ENCODE results near the gene HNMT.
"Not testable (repeated sequence)": the region's sequence is repeated elsewhere in the genome, so short reads cannot be mapped to it uniquely, and the experiment has no call there.

Gene HNMT

GRCh38 chr2:138016351-138017087 is 52.2 kb downstream of the HNMT start:
- no peak for DNase-seq

GRCh38 chr2:138017824-138018223 is 53.6 kb downstream of the HNMT start:
- DNase-seq, result no peak

GRCh38 chr2:138018866-138019688 is 54.8 kb downstream of the HNMT start:
- peak; percentile 53 for DNase-seq

GRCh38 chr2:138020432-138020831 is 56.2 kb downstream of the HNMT start:
- no peak for DNase-seq

- DNase-seq, result no peak
These were observed 56.9 kb downstream of the HNMT start for GRCh38 chr2:138021154-138021553.

- DNase-seq, result peak; percentile 41
These were observed 59.0 kb downstream of the HNMT start for GRCh38 chr2:138023298-138023697.

GRCh38 chr2:138023976-138024375 is 59.7 kb downstream of the HNMT start:
- peak; percentile 46 for DNase-seq

- DNase-seq, result peak; percentile 87
These were observed 62.1 kb downstream of the HNMT start for GRCh38 chr2:138026111-138027020.

GRCh38 chr2:138028538-138028937 is 64.3 kb downstream of the HNMT start:
- DNase-seq, result no peak

GRCh38 chr2:138029276-138029675 is 65.0 kb downstream of the HNMT start:
- DNase-seq, result peak; percentile 72

GRCh38 chr2:138030459-138030858 is 66.2 kb downstream of the HNMT start:
- no peak for DNase-seq

GRCh38 chr2:138032334-138032733 is 68.1 kb downstream of the HNMT start:
- DNase-seq, result no peak

DNA sequence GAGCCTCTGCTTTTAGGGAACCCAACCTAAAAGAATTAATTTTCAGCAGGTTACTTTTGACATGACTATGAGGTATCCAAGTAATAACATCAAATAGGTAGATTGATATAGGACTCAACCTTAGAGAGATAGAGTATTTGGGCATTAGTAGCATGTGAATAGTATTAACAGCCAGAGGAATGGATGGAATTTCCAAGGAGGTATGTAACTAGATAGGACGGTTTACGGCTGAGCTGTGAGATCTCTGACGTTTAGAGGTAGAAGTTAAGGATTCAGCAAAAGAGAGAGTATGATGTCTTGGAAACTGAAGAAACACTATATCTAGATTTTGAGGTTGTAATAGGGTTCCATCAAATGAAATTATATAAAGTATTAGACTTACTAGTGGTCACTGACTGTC is 70.3 kb downstream of the HNMT start:
- no peak for DNase-seq

DNA sequence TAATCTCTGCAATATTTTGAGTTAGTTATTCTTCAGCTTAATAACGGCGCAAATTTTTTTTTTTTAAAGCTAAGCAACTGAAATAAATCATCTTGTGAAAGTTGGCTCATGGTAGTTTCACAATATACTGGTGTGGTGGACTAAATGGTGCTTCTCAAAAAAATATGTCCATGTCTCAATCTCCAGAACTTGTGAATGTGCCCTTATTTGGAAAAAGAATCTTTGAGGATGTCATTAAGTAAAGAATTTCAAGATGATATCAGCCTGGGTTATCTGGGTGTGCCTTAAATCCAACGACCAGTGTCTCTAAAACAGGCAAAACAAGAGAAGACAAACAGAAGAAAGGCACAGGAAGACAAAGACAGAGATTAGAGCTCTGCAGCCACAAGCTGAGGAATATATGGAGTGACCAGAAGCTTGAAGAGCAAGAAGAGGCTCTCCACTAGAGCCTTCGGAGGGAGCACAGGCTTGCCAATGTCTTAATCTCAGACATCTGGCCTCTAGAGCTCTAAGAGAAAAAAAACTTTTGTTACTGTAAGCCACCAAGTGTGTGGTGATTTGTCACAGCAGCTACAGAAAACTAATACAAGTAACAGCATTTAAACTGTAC is 71.4 kb downstream of the HNMT start:
- DNase-seq, result no peak

GRCh38 chr2:138036522-138036921 is 72.2 kb downstream of the HNMT start:
- no peak for DNase-seq

- no peak for DNase-seq
These were observed 72.8 kb downstream of the HNMT start for GRCh38 chr2:138037090-138037489.

DNA sequence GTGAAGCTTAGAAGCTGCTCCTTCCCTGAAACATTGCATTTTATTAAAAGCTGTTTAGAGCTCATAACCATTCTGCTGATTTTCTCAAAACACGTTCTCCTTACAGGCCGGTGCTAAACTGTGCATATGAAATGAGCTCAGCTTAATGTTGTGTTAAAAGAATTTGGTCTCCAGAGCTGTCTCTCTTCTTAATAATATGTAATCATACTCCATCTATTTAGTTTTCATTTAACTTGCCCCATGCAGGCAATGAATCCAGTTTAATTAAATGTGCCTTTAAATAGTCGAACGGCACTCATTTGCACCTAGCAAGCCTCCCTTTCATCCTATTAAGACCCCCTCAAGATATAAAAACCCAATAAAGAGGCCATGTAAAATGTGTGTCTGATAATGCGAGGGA is 76.3 kb downstream of the HNMT start:
- DNase-seq, result no peak

DNA sequence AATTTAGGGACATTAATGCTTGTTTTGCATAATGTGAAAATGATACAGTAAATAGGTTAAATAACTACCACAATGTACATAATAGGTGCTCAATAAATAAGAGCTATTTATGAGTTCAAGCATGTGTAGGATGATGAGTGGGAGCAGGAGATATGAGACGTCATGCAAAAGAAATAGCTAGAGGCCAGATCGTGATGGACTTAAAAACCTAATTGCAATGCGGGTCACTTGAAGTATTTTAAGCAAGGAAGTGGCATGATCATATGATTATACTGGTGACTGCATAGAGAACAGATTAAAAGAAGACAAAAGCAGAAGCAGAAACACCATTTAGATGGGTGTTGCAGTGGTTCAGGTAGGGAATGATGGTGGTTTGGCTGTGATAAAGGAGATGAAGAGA is 78.0 kb downstream of the HNMT start:
- no peak for DNase-seq

DNA sequence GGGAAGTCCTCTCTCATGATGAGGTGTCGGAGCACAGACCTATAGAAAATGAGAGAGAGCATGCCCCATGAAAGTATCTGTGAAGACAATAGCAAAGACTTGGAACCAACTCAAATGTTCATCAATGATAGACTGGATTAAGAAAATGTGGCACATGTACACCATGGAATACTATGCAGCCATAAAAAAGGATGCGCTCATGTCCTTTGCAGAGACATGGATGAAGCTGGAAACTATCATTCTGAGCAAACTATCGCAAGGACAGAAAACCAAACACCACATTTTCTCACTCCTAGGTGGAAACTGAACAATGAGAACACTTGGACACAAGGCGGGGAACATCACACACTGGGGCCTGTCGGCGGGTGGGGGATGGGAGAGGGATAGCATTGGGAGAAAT is 79.3 kb downstream of the HNMT start:
- not testable (repeated sequence) for DNase-seq

- no peak for DNase-seq
These were observed 94.2 kb downstream of the HNMT start for GRCh38 chr2:138058427-138058826.

DNA sequence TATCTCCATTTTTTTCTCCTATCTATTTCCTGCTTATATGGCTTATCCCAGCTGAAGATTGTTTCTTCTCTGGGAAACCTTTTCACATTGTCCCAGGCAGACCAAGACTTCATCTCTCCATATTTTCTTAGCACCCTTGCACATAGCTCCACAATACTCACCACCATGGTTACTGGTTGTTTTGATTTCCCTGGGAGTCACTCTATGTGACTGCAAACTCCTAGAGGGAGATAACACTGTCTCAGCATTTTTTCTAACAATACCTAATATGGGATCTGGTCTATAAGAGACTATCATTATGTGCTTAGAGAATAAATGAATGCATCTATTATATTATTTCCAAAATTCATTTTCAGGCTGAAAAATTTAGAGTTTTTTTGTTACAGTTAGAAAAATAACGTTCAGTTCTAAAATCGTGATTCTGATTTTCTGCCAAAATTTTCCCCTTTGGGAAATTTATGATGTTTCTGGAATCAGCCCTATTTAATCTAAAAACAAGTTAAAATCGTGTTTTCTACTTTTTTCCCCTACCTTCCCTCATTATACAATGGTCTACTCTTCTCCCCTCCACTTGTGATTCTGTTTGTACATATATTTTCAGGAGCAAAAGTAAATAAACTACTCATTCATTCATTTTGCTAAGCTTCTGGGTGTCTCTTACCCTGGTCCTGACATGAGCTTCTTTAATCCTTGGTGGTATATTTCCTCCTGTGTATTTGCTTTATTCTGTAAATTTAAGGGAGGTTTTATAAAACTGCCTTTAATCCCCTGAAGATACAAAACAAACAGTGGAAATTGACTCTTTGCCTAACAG is 95.4 kb downstream of the HNMT start:
- DNase-seq, result no peak

- DNase-seq, result peak; percentile 57
These were observed 96.0 kb downstream of the HNMT start for GRCh38 chr2:138060301-138060635.

Data from NCI-H446 treated with DMSO at 0.1 percent for 48 hours (cell line).